ENCODE results near the gene ADORA1.

The ADORA1 gene

GRCh38 chr1:203178821-203179666 lies 51.5 kb downstream of the ADORA1 start:
- no peak overlapping the region; the same call in 1 of the 2 replicates for H3K9ac ChIP-seq (ENCODE audit: low read depth, low read length)
- no peaks in the 10 kb centered on the region for H3K9me3 ChIP-seq (ENCODE audit: insufficient read depth, low read depth, low read length)
- H3K27me3 ChIP-seq (ENCODE audit: insufficient read depth, low read length) = no peaks in the 10 kb centered on the region
- H3K27ac ChIP-seq (ENCODE audit: low read depth, low read length) = peak overlapping the region; percentile 32; the same call in 1 of the 2 replicates
- no peaks in the 10 kb centered on the region for H3K36me3 ChIP-seq (ENCODE audit: insufficient read depth, low read length)
- H3K4me3 ChIP-seq (ENCODE audit: low read length) = no peak overlapping the region
- peaks cover 20% of the 10 kb centered on the region; the same call in 1 of the 2 replicates for H3K4me1 ChIP-seq (ENCODE audit: insufficient read depth, low read length)
- 90% methylated on average over 14 of the region's 14 CpGs for WGBS

- peaks cover 20% of the 10 kb centered on the region; the same call in 1 of the 2 replicates for H3K4me1 ChIP-seq (ENCODE audit: insufficient read depth, low read length)
- H3K27me3 ChIP-seq (ENCODE audit: insufficient read depth, low read length) = no peaks in the 10 kb centered on the region
- H3K27ac ChIP-seq (ENCODE audit: low read depth, low read length) = no peak overlapping the region
- no peaks in the 10 kb centered on the region for H3K9me3 ChIP-seq (ENCODE audit: insufficient read depth, low read depth, low read length)
- no peak overlapping the region for H3K4me3 ChIP-seq (ENCODE audit: low read length)
- no peak overlapping the region for H3K9ac ChIP-seq (ENCODE audit: low read depth, low read length)
- 82% methylated on average over 10 of the region's 10 CpGs for WGBS
- H3K36me3 ChIP-seq (ENCODE audit: insufficient read depth, low read length) = no peaks in the 10 kb centered on the region
Observed at GRCh38 chr1:203179667-203180005, 52.1 kb downstream of the ADORA1 start.

- no peaks in the 10 kb centered on the region for H3K36me3 ChIP-seq (ENCODE audit: insufficient read depth, low read length)
- H3K27me3 ChIP-seq (ENCODE audit: insufficient read depth, low read length) = no peaks in the 10 kb centered on the region
- H3K4me3 ChIP-seq (ENCODE audit: low read length) = no peak overlapping the region
- H3K9me3 ChIP-seq (ENCODE audit: insufficient read depth, low read depth, low read length) = no peaks in the 10 kb centered on the region
- H3K4me1 ChIP-seq (ENCODE audit: insufficient read depth, low read length) = peaks cover 24% of the 10 kb centered on the region
- H3K9ac ChIP-seq (ENCODE audit: low read depth, low read length) = no peak overlapping the region
- 87% methylated on average over 11 of the region's 11 CpGs for WGBS
- no peak overlapping the region for H3K27ac ChIP-seq (ENCODE audit: low read depth, low read length)
Observed at GRCh38 chr1:203180611-203181330, 53.2 kb downstream of the ADORA1 start.

DNA sequence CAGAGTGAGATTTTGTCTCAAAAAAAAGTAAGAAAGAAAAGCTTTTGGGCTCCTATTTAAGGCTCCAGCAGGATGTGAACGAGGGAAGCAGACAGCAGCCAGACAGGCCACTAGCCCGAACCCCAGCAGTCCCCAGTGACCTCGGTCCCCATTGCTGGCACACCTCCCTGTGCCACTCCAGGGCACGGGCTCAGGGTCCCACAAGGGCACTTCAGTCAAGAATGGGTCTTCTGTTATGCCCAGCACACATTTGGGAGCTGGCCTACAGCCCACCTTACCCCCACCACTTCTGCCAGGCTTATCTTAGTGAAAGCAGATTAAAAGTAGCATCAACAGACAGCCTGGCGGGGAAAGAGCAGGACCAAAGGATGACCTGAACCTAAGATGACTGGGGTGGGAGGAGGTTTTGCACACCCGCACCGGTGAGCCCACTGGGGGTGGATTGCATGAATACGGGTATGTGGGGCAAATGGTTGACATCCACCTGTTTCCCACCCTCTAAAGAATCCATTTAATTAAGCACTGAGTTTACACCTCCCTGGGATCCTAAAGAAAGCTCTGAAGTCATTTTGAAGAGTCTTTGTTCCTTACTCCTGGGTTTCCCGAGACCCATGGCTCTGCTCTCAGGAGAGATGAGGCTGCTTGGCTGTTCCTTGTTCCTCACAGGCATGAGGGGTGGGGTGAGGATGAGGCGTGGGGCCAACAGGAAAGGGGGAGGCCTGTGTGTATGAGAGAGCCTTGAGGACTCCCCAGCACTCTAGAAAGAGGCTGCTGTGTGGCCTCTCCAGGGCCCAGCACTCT lies 54.3 kb downstream of the ADORA1 start:
- Histone ChIP-seq H3K9ac (ENCODE audit: low read depth, low read length) (no peak overlapping the region), H3K9me3 (ENCODE audit: insufficient read depth, low read depth, low read length) (no peaks in the 10 kb centered on the region), H3K27me3 (ENCODE audit: insufficient read depth, low read length) (no peaks in the 10 kb centered on the region), H3K36me3 (ENCODE audit: insufficient read depth, low read length) (no peaks in the 10 kb centered on the region), H3K4me1 (ENCODE audit: insufficient read depth, low read length) (peaks cover 33% of the 10 kb centered on the region), H3K4me3 (ENCODE audit: low read length) (no peak overlapping the region), H3K27ac (ENCODE audit: low read depth, low read length) (no peak overlapping the region)
- WGBS = 74% methylated on average over 10 of the region's 10 CpGs

DNA sequence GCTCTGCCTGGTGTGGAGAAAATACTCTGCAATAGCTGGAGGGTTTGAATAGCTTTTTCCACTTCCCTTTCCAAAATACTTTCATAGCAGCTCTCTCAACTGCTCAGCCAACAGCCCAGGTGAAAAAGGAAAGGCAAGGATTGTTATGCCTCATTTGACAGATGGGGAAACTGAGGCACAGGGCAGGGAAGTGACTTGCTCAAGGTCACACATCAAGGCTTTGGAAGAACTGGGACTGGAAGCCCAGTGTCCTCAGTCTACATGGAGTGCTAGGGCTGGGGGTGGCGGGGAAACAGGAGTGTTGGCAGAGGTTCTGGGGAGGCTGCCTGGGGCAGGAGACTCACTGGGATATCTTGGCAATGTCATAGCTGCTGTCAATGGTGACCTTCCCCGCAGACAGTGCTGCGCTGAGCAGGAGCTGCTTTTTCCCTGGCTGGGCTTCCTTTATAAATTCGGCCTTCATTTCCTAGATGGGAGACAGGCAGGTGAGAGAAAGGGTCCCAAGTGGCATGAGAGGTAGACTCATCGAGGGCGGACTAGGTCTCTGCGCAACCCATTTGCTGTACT lies 54.9 kb downstream of the ADORA1 start:
- Histone ChIP-seq H3K4me1 (ENCODE audit: insufficient read depth, low read length) (peaks cover 37% of the 10 kb centered on the region), H3K4me3 (ENCODE audit: low read length) (no peak overlapping the region), H3K9me3 (ENCODE audit: insufficient read depth, low read depth, low read length) (no peaks in the 10 kb centered on the region), H3K36me3 (ENCODE audit: insufficient read depth, low read length) (no peaks in the 10 kb centered on the region), H3K27me3 (ENCODE audit: insufficient read depth, low read length) (no peaks in the 10 kb centered on the region), H3K27ac (ENCODE audit: low read depth, low read length) (no peak overlapping the region), H3K9ac (ENCODE audit: low read depth, low read length) (no peak overlapping the region)
- WGBS = 91% methylated on average over 7 of the region's 7 CpGs

DNA sequence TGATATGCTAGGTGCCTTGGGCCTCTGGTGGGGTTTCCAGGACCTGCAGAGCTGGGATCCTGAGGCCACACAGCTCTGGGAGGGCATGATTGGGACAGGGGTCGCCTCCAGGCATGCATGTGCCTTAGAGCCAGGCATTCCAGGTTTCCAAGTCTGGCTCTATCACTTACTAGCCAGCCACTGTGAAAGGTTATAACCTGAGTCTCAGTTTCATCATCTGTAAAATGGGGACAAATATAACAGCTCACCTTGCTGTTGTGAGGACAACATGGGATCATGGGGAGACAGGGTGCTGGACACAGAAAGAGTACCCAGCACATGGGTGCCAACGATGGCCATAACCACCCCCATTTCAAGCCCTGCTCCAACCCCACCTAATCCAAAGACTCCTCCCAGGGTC lies 56.3 kb downstream of the ADORA1 start:
- Histone ChIP-seq H3K36me3 (ENCODE audit: insufficient read depth, low read length) (no peaks in the 10 kb centered on the region), H3K4me3 (ENCODE audit: low read length) (no peak overlapping the region), H3K9ac (ENCODE audit: low read depth, low read length) (no peak overlapping the region), H3K4me1 (ENCODE audit: insufficient read depth, low read length) (peaks cover 28% of the 10 kb centered on the region), H3K27ac (ENCODE audit: low read depth, low read length) (no peak overlapping the region), H3K9me3 (ENCODE audit: insufficient read depth, low read depth, low read length) (no peaks in the 10 kb centered on the region), H3K27me3 (ENCODE audit: insufficient read depth, low read length) (no peaks in the 10 kb centered on the region)
- WGBS = 90% methylated on average over 2 of the region's 2 CpGs

DNA sequence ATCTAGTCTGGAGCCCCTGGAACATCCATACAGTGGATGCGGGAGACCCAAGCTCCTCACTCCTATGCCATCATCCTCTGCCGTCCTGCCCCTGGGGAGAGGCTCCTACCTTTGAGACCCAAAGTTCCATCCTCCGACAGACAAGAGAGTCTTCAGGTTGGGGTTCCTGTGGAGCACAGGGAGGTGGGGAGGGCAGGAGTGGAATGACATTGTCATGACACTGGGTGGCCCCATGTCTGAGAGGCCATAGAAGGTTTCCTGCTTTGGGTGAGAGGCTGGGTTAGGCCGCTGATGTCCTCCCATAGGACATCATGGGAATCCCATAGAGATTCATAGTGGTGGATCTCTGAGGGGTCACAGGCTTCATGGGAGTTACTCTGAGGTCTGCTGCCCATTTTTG lies 56.9 kb downstream of the ADORA1 start:
- WGBS = 87% methylated on average over 4 of the region's 4 CpGs
- no peak overlapping the region for H3K4me3 ChIP-seq (ENCODE audit: low read length)
- H3K27ac ChIP-seq (ENCODE audit: low read depth, low read length) = no peak overlapping the region
- no peak overlapping the region for H3K9ac ChIP-seq (ENCODE audit: low read depth, low read length)
- H3K4me1 ChIP-seq (ENCODE audit: insufficient read depth, low read length) = peaks cover 25% of the 10 kb centered on the region
- H3K9me3 ChIP-seq (ENCODE audit: insufficient read depth, low read depth, low read length) = no peaks in the 10 kb centered on the region
- no peaks in the 10 kb centered on the region for H3K27me3 ChIP-seq (ENCODE audit: insufficient read depth, low read length)
- H3K36me3 ChIP-seq (ENCODE audit: insufficient read depth, low read length) = no peaks in the 10 kb centered on the region

- H3K36me3 ChIP-seq (ENCODE audit: insufficient read depth, low read length) = no peaks in the 10 kb centered on the region
- no peak overlapping the region for H3K4me3 ChIP-seq (ENCODE audit: low read length)
- H3K27me3 ChIP-seq (ENCODE audit: insufficient read depth, low read length) = no peaks in the 10 kb centered on the region
- no peaks in the 10 kb centered on the region for H3K9me3 ChIP-seq (ENCODE audit: insufficient read depth, low read depth, low read length)
- no peak overlapping the region for H3K9ac ChIP-seq (ENCODE audit: low read depth, low read length)
- WGBS = 91% methylated on average over 10 of the region's 10 CpGs
- H3K4me1 ChIP-seq (ENCODE audit: insufficient read depth, low read length) = peaks cover 25% of the 10 kb centered on the region
- H3K27ac ChIP-seq (ENCODE audit: low read depth, low read length) = no peak overlapping the region
Observed at GRCh38 chr1:203185061-203185461, 57.5 kb downstream of the ADORA1 start.

DNA sequence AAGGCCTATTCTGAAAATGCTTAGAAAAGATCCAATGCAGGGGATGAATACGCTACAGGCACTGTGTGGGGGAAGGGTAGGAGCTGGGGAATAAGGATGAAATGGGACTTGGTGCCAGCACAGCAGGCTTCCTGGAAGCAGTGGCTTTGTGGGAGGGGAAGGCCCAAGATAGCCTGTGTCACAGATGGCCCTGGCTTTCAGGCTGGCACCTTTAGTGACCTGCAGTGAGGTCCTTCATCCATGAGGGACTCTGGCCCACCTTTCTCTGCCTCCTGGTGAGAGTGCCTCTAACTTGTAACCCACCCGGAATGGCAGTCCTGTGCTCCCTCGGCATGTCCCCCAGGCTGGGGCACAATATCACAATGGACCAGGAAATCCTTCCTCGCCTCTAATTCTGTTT lies 58.1 kb downstream of the ADORA1 start:
- peaks cover 25% of the 10 kb centered on the region for H3K4me1 ChIP-seq (ENCODE audit: insufficient read depth, low read length)
- no peaks in the 10 kb centered on the region for H3K27me3 ChIP-seq (ENCODE audit: insufficient read depth, low read length)
- no peaks in the 10 kb centered on the region for H3K36me3 ChIP-seq (ENCODE audit: insufficient read depth, low read length)
- WGBS = 75% methylated on average over 4 of the region's 4 CpGs
- H3K27ac ChIP-seq (ENCODE audit: low read depth, low read length) = no peak overlapping the region
- no peaks in the 10 kb centered on the region for H3K9me3 ChIP-seq (ENCODE audit: insufficient read depth, low read depth, low read length)
- H3K9ac ChIP-seq (ENCODE audit: low read depth, low read length) = no peak overlapping the region
- no peak overlapping the region for H3K4me3 ChIP-seq (ENCODE audit: low read length)

- H3K4me3 ChIP-seq (ENCODE audit: low read length) = no peak overlapping the region
- H3K27me3 ChIP-seq (ENCODE audit: insufficient read depth, low read length) = no peaks in the 10 kb centered on the region
- no peak overlapping the region for H3K9ac ChIP-seq (ENCODE audit: low read depth, low read length)
- H3K36me3 ChIP-seq (ENCODE audit: insufficient read depth, low read length) = no peaks in the 10 kb centered on the region
- peaks cover 25% of the 10 kb centered on the region for H3K4me1 ChIP-seq (ENCODE audit: insufficient read depth, low read length)
- 72% methylated on average over 5 of the region's 5 CpGs for WGBS
- H3K9me3 ChIP-seq (ENCODE audit: insufficient read depth, low read depth, low read length) = no peaks in the 10 kb centered on the region
- H3K27ac ChIP-seq (ENCODE audit: low read depth, low read length) = no peak overlapping the region
Observed at GRCh38 chr1:203186091-203186445, 58.5 kb downstream of the ADORA1 start.

All from HUES64 (cell line).